Uterus (tissue), 2 donors: Measurements from ENCODE around the gene MACROD1.

Source experiments
- CTCF ChIP-seq, 4 experiments: fragments of 200-600 bp in 2 of 4; fragments of 450-650 bp in 2 of 4; sonication (generic) in 2 of 4; IDR thresholded peaks; one replicate each; pipeline ENCODE4 v1.5.1; 2016 to 2019; ENCODE audit warnings: antibody characterized with exemption in 4 of 4, mild to moderate bottlenecking in 2 of 4, moderate library complexity in 1 of 4
- POLR2A ChIP-seq, 2 donors: fragments of 450-650 bp; IDR thresholded peaks; one replicate each; pipeline ENCODE4 v1.6.1; 2016; ENCODE audit warnings: antibody characterized with exemption in 2 of 2, mild to moderate bottlenecking in 1 of 2, moderate library complexity in 1 of 2

DNA sequence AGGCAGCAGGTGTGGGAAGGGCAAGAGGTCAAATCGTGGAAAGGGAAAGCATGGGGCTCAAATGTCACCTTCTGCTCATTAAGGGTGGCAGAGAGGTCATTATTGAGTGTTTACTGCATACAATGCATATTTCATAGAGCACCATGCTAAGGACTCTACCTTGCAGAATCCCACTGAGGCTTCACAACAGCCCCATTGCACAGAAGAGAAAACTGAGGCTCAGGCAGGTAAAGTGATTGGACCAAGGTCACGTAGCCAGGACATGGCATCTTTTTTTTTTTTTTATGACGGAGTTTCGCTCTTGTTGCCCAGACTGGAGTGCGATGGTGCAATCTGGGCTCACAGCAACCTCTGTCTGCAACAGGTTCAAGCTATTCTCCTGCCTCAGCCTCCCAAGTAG, 122.4 kb downstream of the MACROD1 start:
- TF ChIP-seq CTCF (IDR thresholded peaks at IDR 0.05) (no peak), POLR2A (IDR thresholded peaks at IDR 0.05) (no peak)
